Activated T-cell treated with anti-CD3 and anti-CD28 coated beads for 4 hours (primary cell): Measurements from ENCODE around the gene FGF12.

Experiments
- DNase-seq: peaks from one replicate; pipeline ENCODE4 v3.0.0-alpha.2; 2020

The FGF12 gene

GRCh38 chr3:192489579-192489978 is 237.8 kb downstream of the FGF12 start:
- no peak for DNase-seq

GRCh38 chr3:192487033-192487432 is 240.3 kb downstream of the FGF12 start:
- DNase-seq: no peak

- no peak for DNase-seq
Measured at GRCh38 chr3:192482809-192483208, 244.5 kb downstream of the FGF12 start.

- DNase-seq: no peak
Measured at GRCh38 chr3:192482391-192482790, 244.9 kb downstream of the FGF12 start.

- no peak for DNase-seq
Measured at GRCh38 chr3:192481638-192482037, 245.7 kb downstream of the FGF12 start.

- DNase-seq: peak; percentile 31
Measured at GRCh38 chr3:192467230-192468140, 259.9 kb downstream of the FGF12 start.

- DNase-seq: no peak
Measured at GRCh38 chr3:192449036-192449435, 278.3 kb downstream of the FGF12 start.

- DNase-seq: no peak
Measured at GRCh38 chr3:192445770-192446644, 281.3 kb downstream of the FGF12 start.

GRCh38 chr3:192444791-192445106 is 282.6 kb downstream of the FGF12 start:
- DNase-seq: no peak

GRCh38 chr3:192444096-192444790 is 283.1 kb downstream of the FGF12 start:
- peak; percentile 2 for DNase-seq

- no peak for DNase-seq
Measured at GRCh38 chr3:192435241-192435640, 292.1 kb downstream of the FGF12 start.

- DNase-seq: no peak
Measured at GRCh38 chr3:192434186-192434585, 293.2 kb downstream of the FGF12 start.

GRCh38 chr3:192433704-192434103 is 293.6 kb downstream of the FGF12 start:
- no peak for DNase-seq

GRCh38 chr3:192422997-192423342 is 304.4 kb downstream of the FGF12 start:
- no peak for DNase-seq

- DNase-seq: no peak
Measured at GRCh38 chr3:192422321-192422996, 304.9 kb downstream of the FGF12 start.

GRCh38 chr3:192419312-192419711 is 308.0 kb downstream of the FGF12 start:
- DNase-seq: no peak

GRCh38 chr3:192417559-192418055 is 309.7 kb downstream of the FGF12 start:
- no peak for DNase-seq

GRCh38 chr3:192417017-192417416 is 310.3 kb downstream of the FGF12 start:
- no peak for DNase-seq

GRCh38 chr3:192413461-192413860 is 313.9 kb downstream of the FGF12 start:
- DNase-seq: no peak

- no peak for DNase-seq
Measured at GRCh38 chr3:192410684-192410960, 316.7 kb downstream of the FGF12 start.

- DNase-seq: no peak
Measured at GRCh38 chr3:192409838-192410683, 317.3 kb downstream of the FGF12 start.
